ENCODE data around the gene PLXNA2.

Gene PLXNA2

GRCh38 chr1:208036918-208037766 is 207.0 kb downstream of the PLXNA2 start:
- DNase-seq, result no peak

GRCh38 chr1:208036106-208036808 is 207.9 kb downstream of the PLXNA2 start:
- DNase-seq, result no peak

- DNase-seq, result no peak
Observed at GRCh38 chr1:208034135-208034534, 210.0 kb downstream of the PLXNA2 start.

- no peak for DNase-seq
Observed at GRCh38 chr1:208033236-208033635, 210.9 kb downstream of the PLXNA2 start.

- no peak for DNase-seq
Observed at GRCh38 chr1:208031932-208032320, 212.3 kb downstream of the PLXNA2 start.

GRCh38 chr1:208031316-208031931 is 212.8 kb downstream of the PLXNA2 start:
- no peak for DNase-seq

- DNase-seq, result no peak
Observed at GRCh38 chr1:208030288-208031091, 213.7 kb downstream of the PLXNA2 start.

- DNase-seq, result no peak
Observed at GRCh38 chr1:208029381-208030287, 214.6 kb downstream of the PLXNA2 start.

- no peak for DNase-seq
Observed at GRCh38 chr1:208028526-208028925, 215.7 kb downstream of the PLXNA2 start.

GRCh38 chr1:208027861-208028260 is 216.3 kb downstream of the PLXNA2 start:
- no peak for DNase-seq

GRCh38 chr1:208026880-208027438 is 217.2 kb downstream of the PLXNA2 start:
- no peak for DNase-seq

- DNase-seq, result no peak
Observed at GRCh38 chr1:208025031-208025430, 219.2 kb downstream of the PLXNA2 start.

- no peak for DNase-seq
Observed at GRCh38 chr1:208024406-208024805, 219.8 kb downstream of the PLXNA2 start.

- no peak for DNase-seq
Observed at GRCh38 chr1:208019257-208019656, 224.9 kb downstream of the PLXNA2 start.

- no peak for DNase-seq
Observed at GRCh38 chr1:208015255-208015654, 228.9 kb downstream of the PLXNA2 start.

GRCh38 chr1:208013210-208013609 is 231.0 kb downstream of the PLXNA2 start:
- no peak for DNase-seq

GRCh38 chr1:208012721-208013120 is 231.5 kb downstream of the PLXNA2 start:
- DNase-seq, result no peak

GRCh38 chr1:208010487-208011071 is 233.6 kb downstream of the PLXNA2 start:
- no peak for DNase-seq

- no peak for DNase-seq
Observed at GRCh38 chr1:208009706-208010444, 234.3 kb downstream of the PLXNA2 start.

GRCh38 chr1:208009303-208009702 is 234.9 kb downstream of the PLXNA2 start:
- DNase-seq, result no peak

Data from cortex of kidney (tissue), 1 donor.